HG03457 (cell line): ENCODE data around the gene CLPX.
"Not testable (repeated sequence)": the region's sequence is repeated elsewhere in the genome, so short reads cannot be mapped to it uniquely, and the experiment has no call there.

Experiments
- ATAC-seq: cut with Tn5 transposase; IDR thresholded peaks from one replicate; pipeline ENCODE4 v1.9.1; 2021; ENCODE audit warnings: moderate number of reproducible peaks; ENCODE audit not compliant: unreplicated experiment

The CLPX gene

DNA sequence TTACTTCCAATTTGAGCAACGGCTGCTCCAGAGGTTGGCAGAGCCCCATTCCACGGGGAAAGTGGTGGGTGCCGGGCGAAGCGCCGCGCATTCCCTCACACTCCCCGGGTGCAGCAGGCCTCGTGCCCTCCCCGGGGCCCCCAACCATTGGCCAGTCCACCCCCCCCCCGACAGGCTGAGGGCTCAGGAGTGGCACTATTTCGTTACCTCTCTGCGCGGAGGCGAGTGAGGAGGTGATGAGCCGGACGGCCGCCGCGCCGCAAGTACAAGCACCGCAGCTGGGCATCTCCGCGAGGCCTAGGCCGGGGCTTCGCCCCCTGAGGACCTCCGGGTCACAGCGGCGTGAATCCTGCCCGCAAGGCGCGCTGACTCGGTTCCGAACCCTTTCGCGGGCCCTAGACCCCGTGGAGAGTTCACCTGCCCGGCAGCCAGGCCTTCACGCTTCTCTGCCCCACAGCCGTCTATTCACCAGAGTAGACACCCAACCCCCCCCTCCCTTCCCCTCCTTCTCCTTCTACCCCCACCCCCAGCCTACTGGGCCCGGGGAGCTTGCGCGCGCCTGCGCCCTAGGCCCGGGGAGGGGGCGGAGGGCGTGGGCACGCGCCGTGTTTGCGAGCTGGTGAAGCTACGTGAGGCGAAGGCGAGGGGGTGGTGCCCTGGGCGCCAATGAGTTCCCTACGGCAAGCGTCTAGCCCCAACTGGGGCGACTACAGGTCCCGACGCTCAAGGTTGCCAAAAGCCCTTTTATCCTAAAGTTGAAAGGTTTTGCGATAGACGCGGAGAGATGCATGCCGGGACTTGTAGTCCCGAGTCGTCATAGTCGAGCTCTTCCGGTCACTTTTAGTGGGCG, at the start of gene CLPX:
Gene CLPX, minus strand, starts transcription at position 475 of the 850 bp plus-strand sequence. Its CDS starts 189 bp downstream, at position 286.
- ATAC-seq = peak; percentile 46

DNA sequence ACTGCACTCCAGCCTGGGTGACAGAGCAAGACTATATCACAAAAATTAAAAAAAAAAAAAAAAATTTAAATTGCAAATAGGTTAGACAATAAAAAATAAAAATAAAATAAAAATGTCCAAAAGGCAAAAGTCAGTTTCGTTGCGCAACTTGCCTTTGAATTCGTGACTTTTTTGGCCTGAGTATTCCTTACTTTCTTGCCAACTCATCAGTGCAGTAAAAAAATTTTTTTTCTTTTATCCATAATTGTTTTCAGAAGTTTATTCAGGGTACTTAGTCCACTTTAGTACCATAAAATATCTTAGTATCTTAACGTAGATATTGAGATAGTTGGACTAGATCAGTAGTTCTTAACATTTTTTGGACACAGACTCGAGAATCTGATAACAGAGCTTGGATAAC, 48.6 kb upstream of the CLPX start:
- ATAC-seq = no peak

DNA sequence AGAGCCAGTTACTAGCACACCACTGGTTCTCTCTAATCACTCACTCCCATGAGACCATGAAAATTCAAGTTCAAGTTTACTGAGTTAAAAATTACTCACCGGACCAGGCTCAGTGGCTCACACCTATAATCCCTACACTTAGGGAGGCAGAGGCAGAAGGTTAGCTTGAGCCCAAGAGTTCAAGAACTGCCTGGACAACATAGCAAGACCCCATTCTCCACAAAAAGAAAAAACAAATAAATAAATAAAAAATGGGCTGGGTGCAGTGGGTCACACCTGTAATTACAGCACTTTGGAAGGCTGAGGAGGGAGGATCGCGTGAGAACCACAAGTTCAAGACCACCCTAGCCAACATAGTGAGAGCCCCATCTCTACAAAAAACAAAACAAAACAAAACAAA, 47.4 kb upstream of the CLPX start:
- ATAC-seq = no peak

DNA sequence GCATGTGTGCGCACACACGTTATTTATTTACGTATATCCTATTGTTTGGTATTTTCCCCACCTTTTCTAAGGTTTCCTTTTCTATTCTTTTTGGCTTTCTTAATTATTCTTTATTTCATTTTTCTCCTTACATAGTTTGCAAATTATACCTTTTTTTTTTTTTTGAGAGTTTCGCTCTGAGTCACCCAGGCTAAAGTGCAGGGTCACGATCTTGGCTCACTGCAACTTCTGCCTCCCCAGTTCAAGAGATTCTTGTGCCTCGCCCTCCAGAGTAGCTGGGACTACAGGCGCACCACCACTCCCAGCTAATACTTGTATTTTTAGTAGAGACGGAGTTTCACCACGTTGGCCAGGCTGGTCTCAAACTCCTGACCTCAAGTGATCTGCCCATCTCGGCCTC, 46.2 kb upstream of the CLPX start:
- no peak for ATAC-seq

DNA sequence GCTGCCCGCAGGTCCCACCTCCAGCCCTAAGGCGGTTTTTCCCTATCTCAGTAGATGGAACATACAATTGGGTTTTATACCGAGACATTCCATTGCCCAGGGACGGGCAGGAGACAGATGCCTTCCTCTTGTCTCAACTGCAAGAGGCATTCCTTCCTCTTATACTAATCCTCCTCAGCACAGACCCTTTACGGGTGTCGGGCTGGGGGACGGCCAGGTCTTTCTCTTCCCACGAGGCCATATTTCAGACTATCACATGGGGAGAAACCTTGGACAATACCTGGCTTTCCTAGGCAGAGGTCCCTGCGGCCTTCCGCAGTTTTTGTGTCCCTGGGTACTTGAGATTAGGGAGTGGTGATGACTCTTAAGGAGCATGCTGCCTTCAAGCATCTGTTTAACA, 41.8 kb upstream of the CLPX start:
- not testable (repeated sequence) for ATAC-seq

DNA sequence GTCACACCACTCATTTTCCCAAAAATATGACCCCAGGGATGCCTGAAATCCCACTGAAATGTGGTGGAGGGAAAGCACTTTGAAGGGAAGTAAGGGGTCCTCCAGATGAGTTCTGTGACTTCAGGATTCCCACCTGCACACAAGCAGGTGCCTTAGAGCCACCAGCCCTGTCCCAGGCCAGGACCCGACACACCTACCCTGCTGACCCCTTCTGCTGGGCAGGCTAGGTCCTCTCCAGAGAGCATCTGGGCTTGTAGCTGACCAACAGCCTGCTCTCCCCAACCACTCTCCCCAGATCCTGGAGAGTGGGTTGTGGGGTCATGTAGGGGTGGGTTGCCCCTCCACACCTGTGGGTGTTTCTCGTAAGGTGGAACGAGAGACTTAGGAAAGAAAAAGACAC, 41.1 kb upstream of the CLPX start:
- ATAC-seq = no peak

DNA sequence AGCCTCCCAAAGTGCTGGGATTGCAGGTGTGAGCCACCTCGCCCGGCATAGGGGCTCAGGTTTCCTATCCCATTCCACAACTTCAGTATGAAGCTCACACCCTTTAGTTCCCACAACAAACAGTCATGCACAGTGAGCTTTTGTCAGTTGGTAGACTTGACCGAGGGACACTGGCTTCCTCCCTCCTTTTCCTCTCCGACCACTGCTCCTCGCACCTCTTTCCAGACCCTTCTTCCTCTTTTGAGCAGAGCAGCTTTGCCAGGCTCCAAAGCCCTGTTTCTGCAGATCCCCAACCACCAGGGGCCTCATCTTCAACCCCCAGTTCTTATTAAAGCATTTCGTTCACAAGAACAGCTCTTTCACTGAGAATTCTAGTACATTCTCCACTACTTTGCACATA, 38.9 kb upstream of the CLPX start:
- ATAC-seq = no peak

DNA sequence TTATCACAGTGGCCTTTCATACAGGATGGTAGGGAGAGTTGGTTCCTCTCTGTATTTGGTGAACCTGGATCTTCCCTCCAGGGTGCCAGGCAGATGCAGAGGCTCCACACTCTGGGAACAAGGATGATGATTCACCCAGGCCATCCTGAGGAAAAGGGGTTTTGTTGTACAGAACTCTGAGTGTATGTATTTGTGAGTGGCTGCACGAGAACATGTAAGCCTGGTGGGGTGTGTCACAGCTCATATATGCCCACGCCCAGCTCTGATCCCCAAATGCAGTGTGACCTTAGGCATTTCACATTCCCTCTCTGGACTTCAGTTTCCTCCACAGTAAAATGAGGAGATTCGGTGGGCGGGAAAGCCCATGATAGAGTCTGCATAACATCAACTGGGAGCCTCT, 37.7 kb upstream of the CLPX start:
- no peak for ATAC-seq

DNA sequence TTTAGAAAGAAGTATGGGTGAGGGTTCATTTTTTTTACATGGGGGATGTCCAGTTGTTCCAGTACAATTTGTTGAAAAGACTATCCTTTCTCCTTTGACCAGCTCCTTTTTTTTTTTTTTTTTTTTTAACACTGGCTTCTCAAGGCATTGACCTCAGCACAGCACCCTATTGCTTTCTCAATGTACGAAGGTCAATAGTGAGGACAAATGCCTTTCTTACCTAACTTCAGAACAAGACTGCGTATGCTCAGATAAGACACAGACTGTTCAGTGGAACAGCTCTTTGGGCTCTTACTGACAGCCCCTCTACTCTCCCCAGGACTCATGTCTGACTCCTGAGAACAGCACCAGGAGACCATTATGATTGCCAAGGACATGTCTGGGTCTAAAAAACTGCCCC, 36.6 kb upstream of the CLPX start:
- ATAC-seq = no peak

DNA sequence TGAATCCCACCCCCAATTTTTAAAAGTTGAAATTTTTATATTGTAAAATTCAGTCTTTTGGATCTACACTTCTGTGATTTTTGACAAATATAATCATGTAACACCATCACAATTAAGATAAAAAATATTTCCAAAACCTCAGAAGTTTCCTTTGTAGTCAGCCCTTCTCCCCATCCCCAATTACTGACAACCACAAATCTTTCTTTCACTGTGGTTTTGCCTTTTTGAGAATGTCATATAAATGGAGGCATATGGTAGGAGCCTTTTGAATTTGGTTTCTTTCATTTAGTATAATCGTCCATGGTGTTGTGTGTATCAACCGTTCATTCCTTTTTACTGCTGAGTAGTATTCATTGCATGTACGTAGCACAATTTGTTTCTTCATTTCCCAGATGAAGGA, 34.0 kb upstream of the CLPX start:
- no peak for ATAC-seq

DNA sequence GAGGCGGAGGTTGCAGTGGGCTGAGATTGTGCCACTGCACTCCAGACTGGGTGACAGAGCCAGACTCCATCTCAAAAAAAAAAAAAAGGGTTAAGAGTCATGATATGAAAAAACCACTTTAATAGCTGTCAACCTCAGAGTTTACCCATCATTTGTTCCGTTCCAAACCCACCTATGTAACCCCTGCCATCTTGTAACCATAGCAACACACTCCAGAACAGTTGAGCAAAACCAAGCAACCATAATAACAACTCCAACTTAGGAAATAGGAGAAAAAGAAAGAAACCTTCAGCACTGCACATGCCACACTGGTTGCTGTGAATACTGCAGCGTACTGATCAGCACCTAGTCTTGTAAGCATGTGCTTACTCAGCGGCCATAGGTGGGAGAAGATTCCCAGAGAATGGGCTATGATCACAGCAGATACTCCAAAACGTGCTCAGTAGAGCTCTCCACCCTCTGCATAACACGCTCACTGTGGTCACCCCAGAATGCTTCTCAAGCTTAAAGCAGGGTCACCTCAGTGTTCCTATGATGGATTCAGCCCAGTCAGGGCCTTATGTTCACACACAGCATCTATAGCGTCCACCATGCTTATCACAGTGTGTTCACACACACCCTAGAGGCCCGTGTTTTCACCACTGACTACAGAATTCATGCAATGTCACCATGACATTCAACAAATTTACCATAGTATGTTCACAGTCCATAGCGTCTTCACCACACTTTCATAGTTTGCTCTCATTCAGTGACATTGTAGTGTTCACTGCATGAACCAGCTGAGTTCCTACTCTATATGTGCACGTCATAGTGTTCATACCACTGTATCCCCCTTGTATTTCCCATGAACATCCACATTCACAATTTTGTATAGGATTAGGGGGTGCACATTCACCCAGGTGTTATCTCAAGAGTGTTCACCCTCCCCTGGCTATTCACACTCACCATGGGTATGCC, 32.7 kb upstream of the CLPX start:
- ATAC-seq = no peak

DNA sequence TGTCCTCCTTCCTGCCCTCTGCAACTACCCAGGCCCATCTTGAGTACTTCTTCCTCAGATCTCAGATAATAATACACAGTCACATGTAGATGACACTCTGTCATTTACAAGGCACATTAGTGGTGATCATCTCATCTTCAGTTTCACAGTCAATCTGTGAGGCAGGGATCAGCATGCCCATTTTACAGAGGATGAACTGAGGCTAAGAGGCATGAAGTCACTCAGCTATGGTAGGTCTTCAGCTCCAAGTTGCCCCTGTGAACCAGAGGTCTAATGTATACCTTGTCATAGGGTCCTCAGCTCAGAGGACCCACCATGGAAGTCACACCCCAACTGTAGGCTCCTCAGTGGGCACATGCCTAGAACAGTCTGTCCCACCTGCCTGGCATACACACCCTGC, 30.4 kb upstream of the CLPX start:
- no peak for ATAC-seq

DNA sequence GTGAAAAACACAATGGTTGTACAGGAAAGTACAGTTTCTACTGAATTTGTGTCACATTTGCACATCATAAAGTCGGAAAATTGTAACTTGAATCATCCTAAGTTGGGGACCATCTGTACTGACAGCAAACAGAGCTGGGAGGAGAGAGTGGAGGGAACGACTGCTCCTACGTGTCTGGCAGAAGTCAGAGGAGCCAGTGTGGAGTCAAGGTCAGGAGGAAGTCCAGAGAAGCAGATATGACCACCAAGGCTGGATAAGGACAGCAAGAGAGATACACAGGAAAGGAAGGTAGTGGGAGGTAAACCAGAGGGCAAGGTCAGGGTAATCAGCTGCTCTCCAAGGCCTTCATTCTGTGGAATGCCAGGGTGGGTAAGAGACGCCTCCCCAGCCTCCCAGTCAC, 28.9 kb upstream of the CLPX start:
- ATAC-seq = no peak

DNA sequence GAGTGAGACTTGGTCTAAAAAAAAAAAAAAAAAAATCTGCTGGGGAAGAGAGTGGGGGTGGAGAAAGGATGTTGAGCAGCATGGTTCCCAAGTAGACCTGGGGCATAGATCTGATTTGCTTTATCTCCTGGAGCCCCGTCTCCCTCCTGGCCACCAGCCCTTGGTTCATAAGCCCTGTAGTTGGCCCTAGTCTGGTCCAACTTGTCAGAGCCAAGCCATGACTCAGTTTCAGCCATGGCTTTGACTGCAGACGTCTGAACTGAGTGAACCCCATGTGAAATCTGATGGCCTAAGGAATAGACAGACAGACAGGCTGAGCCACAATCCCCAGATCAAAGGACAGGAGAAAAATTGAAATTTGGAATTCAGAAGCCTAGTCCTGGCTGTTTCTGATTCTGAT, 28.1 kb upstream of the CLPX start:
- ATAC-seq = no peak

DNA sequence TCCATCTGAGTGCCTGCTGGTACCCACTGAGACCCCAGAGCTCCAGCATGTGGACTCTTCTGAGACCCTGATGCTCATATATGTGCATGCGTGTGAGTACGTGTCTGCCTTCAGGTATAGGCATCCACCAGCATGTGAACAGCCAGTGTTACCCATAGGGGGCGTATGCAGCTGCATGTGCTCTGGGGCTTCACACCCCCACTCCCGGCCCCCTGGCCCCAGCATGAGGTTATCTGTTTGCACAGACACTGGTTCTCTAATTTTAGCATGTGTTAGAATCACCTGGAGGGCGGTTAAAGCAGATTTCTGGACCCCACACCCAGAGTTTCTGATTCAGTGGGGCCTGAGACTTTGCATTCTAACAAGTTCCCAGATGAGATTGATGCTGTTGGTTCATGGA, 27.0 kb upstream of the CLPX start:
- no peak for ATAC-seq

DNA sequence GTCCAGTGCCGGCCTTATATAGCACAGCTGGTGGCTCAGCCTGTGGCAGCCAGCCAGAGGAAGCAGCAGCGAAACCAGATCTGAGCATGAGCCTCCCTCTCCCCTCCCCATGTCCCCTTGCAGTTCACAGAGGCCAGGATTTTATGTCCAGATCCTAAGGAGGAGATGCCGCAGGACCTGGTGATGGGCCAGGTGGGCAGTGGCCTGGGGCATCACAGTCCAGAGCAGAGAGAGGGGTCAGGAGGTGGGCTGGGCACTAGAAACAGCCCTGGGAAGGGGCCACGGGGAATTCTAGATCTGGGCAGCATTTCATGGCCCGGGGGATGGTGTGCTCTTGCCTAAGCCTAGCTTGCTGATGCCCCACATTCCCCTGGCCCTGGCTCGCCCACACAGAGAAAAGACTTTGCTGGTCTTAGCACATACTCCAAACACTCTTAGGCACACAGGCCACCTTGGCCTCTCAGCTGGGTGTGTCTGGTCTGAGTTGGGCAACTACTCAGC, 26.4 kb upstream of the CLPX start:
- ATAC-seq = no peak

DNA sequence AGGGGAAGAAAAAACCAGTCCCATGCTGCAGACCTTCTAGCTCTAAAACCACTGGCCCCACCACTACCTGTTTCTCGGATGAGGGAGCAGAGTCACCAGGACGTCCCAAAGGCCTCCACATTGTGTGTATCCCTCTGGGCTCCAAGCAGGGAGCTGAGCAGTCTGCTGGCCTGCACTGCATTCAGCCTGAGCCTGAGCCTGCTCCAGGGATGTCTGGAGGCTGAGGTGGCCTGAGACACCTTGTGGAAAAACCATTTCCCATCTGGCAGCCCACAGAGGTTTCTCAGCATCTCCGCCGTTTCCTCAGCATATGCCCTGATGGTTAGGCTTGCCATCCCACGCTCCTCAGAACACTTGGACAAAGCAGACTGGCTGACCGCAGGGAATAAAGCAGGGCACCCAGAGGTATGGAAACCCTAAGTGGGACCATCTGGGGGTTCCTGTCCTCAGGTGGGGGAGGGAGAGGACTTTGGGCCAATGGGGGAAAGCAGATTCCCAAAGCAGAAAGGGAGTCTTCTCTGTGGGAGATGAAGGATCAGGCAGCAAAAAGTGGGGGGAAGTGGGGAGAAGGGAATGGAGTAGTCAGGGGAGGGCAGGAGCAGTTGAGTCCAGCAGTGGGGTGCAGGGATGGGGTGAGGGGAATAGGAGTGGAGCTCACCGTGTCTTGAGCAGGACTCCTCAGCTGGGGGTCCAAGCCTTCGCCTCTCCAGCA, 25.8 kb upstream of the CLPX start, which contains the start of gene CILP:
Gene CILP, minus strand, starts transcription at position 704 of the 712 bp plus-strand sequence. CDS start 1,718 bp downstream, outside the sequence.
- ATAC-seq = no peak

DNA sequence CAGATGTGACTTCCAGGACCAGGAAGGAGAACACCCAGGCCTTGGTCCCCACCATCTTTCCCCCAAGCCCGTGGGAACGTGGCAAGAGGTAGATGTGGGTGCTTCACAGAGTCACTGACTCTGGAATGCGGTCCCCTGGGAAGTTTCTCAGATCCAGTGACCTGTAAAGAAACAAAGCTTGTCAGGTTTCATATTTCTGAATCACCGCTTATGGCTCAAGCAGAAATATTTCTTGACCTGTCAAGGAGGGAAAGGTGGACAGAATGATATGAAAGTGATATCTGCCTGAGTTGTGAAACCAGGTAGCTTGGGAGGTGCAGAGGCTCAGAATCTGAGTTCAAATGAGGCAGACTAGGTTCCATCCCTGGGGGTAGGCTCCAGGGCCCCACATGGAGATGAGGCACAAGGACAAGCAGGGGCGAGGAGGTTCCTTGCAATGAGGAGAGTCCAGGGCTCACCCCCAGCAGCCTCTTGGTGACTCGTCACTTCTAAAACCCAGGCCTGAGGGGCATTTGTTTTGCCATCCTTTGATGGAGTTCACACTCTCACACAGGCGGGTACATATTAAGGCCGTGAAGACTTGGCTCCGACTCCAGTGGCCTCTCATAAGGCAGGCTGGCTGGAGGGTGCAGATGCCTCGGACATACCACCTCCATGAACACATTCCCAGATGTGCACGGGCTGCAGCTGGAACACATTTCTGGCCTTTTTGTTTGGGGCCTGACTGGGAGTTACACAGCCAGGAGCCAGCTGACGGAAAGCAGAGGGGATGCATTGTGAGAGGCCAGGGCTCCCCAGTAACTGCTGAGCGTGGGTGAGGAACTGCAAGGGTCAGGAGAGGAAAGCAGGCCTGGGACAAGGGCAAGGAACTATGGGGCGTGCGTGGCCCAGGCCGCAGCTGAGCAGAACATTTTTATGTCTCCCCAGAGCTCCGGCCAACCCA, 24.8 kb upstream of the CLPX start:
- no peak for ATAC-seq

DNA sequence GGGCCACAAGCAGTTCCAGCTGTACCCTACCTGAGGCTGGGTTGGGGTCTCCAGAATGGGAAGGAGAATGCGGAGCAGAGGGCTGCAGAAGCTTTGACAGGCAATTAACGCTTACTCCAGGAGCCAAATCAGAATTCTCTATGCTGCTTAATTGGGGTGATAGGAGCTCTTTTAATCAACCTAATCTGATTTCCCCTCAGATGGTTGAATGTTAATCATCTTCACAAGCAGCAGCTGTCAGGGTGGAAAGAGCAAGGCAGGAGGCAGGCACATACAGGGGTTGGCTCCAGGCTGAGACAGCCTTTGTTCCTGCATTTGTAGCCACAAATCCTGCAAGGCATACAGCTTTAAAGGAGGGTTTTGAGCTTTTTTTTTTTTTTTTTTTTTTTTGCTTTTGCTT, 23.5 kb upstream of the CLPX start:
- ATAC-seq = no peak

DNA sequence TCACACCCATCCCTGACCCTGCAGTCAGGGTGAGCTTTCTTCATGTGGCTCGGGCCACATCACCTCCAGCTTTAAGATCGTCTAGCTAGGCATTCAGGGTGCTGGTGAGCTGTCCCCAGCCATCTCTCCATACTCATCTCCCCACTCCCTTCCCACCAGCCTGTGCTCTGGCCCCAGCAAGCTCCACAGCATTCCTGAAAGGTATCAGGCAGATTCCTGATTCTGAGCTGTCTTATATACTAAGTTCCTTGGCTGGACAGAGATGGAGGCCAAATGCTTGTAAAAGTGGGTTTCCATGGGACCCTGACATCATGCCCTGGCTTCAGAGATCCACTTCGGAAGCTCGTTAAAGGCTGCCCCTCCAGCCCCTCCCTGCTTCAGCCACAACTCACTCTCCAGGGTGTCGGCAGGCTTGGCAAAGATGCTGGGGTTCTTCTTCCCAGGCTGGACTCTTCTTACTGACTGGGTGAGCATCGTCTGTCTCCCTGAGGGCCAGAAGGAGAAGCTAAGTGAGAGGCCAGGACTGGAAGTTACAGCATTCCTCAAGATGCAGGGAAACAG, 22.2 kb upstream of the CLPX start:
- ATAC-seq = no peak
